Measurements from ENCODE around the gene MARCHF3.

Gene MARCHF3

GRCh38 chr5:127042593-127042992 is 12.2 kb upstream of the MARCHF3 start:
- no peak overlapping the region for H3K23ac ChIP-seq (ENCODE audit: low read length)
- no peak overlapping the region for H3K27ac ChIP-seq (ENCODE audit: low read depth, low read length)
- no peak overlapping the region for H4K91ac ChIP-seq (ENCODE audit: low read depth, low read length)
- H2AFZ ChIP-seq (ENCODE audit: insufficient read depth, low read length, poor library complexity) = no peak overlapping the region
- no peak overlapping the region for H3K18ac ChIP-seq (ENCODE audit: low read length)
- H3K27me3 ChIP-seq (ENCODE audit: insufficient read depth, low read length) = no peaks in the 10 kb centered on the region
- H2BK12ac ChIP-seq (ENCODE audit: low read length) = no peak overlapping the region
- H3K79me1 ChIP-seq (ENCODE audit: low read length) = no peaks in the 10 kb centered on the region
- H3K4me1 ChIP-seq (ENCODE audit: control insufficient read depth in 1 of 2, insufficient read depth in 2 of 2, low read length in 2 of 2) = no peaks in the 10 kb centered on the region
- DNase-seq = no peak
- no peaks in the 10 kb centered on the region for H3K36me3 ChIP-seq (ENCODE audit: control insufficient read depth in 1 of 2, insufficient read depth in 2 of 2, low read length in 2 of 2)
- no peak overlapping the region for H3K4ac ChIP-seq (ENCODE audit: low read depth, low read length)
- H3K14ac ChIP-seq (ENCODE audit: low read length) = no peak overlapping the region
- H4K12ac ChIP-seq (ENCODE audit: low read depth, low read length) = no peak overlapping the region
- H3K4me3 ChIP-seq (ENCODE audit: low read depth, low read length) = no peak overlapping the region
- no CpG with 5 or more reads among the region's 2 CpGs for WGBS (ENCODE audit: extremely low coverage, insufficient coverage, insufficient read length)
- no peaks in the 10 kb centered on the region for H3K9me3 ChIP-seq (ENCODE audit: insufficient read depth, low read depth, low read length)
- no peak overlapping the region for H3K4me2 ChIP-seq (ENCODE audit: low read length)
- H3K79me2 ChIP-seq (ENCODE audit: control insufficient read depth, insufficient read depth, low read length, poor library complexity) = no peaks in the 10 kb centered on the region
- no peak overlapping the region for H2BK120ac ChIP-seq (ENCODE audit: insufficient read depth, low read length, poor library complexity)
- H2AK5ac ChIP-seq (ENCODE audit: low read length) = no peak overlapping the region
- no peak overlapping the region for H4K8ac ChIP-seq (ENCODE audit: low read depth, low read length)
- H2BK5ac ChIP-seq (ENCODE audit: low read depth, low read length, poor library complexity) = no peak overlapping the region
- no peak overlapping the region for H3K9ac ChIP-seq (ENCODE audit: low read length)

GRCh38 chr5:127041571-127041970 is 11.2 kb upstream of the MARCHF3 start:
- no peak overlapping the region for H3K4me2 ChIP-seq (ENCODE audit: low read length)
- no peak overlapping the region for H3K14ac ChIP-seq (ENCODE audit: low read length)
- no peak overlapping the region for H4K12ac ChIP-seq (ENCODE audit: low read depth, low read length)
- H3K4me3 ChIP-seq (ENCODE audit: low read depth, low read length) = no peak overlapping the region
- DNase-seq = no peak
- no peak overlapping the region for H3K23ac ChIP-seq (ENCODE audit: low read length)
- H2BK5ac ChIP-seq (ENCODE audit: low read depth, low read length, poor library complexity) = no peak overlapping the region
- H2BK120ac ChIP-seq (ENCODE audit: insufficient read depth, low read length, poor library complexity) = no peak overlapping the region
- no peak overlapping the region for H3K9ac ChIP-seq (ENCODE audit: low read length)
- H2AK5ac ChIP-seq (ENCODE audit: low read length) = no peak overlapping the region
- H3K27me3 ChIP-seq (ENCODE audit: insufficient read depth, low read length) = no peaks in the 10 kb centered on the region
- no peaks in the 10 kb centered on the region for H3K79me1 ChIP-seq (ENCODE audit: low read length)
- no peak overlapping the region for H4K8ac ChIP-seq (ENCODE audit: low read depth, low read length)
- no CpG with 5 or more reads among the region's 3 CpGs for WGBS (ENCODE audit: extremely low coverage, insufficient coverage, insufficient read length)
- H3K79me2 ChIP-seq (ENCODE audit: control insufficient read depth, insufficient read depth, low read length, poor library complexity) = no peaks in the 10 kb centered on the region
- no peaks in the 10 kb centered on the region for H3K9me3 ChIP-seq (ENCODE audit: insufficient read depth, low read depth, low read length)
- no peak overlapping the region for H3K27ac ChIP-seq (ENCODE audit: low read depth, low read length)
- no peak overlapping the region for H2BK12ac ChIP-seq (ENCODE audit: low read length)
- H3K4me1 ChIP-seq (ENCODE audit: control insufficient read depth in 1 of 2, insufficient read depth in 2 of 2, low read length in 2 of 2) = no peaks in the 10 kb centered on the region
- H3K4ac ChIP-seq (ENCODE audit: low read depth, low read length) = no peak overlapping the region
- H4K91ac ChIP-seq (ENCODE audit: low read depth, low read length) = no peak overlapping the region
- H3K36me3 ChIP-seq (ENCODE audit: control insufficient read depth in 1 of 2, insufficient read depth in 2 of 2, low read length in 2 of 2) = no peaks in the 10 kb centered on the region
- H3K18ac ChIP-seq (ENCODE audit: low read length) = no peak overlapping the region
- no peak overlapping the region for H2AFZ ChIP-seq (ENCODE audit: insufficient read depth, low read length, poor library complexity)

- Histone ChIP-seq H3K18ac (ENCODE audit: low read length) (no peak overlapping the region), H3K79me1 (ENCODE audit: low read length) (no peaks in the 10 kb centered on the region), H2BK120ac (ENCODE audit: insufficient read depth, low read length, poor library complexity) (no peak overlapping the region), H2BK12ac (ENCODE audit: low read length) (no peak overlapping the region), H3K27me3 (ENCODE audit: insufficient read depth, low read length) (no peaks in the 10 kb centered on the region), H3K9me3 (ENCODE audit: insufficient read depth, low read depth, low read length) (no peaks in the 10 kb centered on the region), H2AK5ac (ENCODE audit: low read length) (no peak overlapping the region), H2AFZ (ENCODE audit: insufficient read depth, low read length, poor library complexity) (no peak overlapping the region), H3K4me3 (ENCODE audit: low read depth, low read length) (no peak overlapping the region), H4K12ac (ENCODE audit: low read depth, low read length) (no peak overlapping the region), H3K14ac (ENCODE audit: low read length) (no peak overlapping the region), H3K27ac (ENCODE audit: low read depth, low read length) (no peak overlapping the region), H3K79me2 (ENCODE audit: control insufficient read depth, insufficient read depth, low read length, poor library complexity) (no peaks in the 10 kb centered on the region), H4K8ac (ENCODE audit: low read depth, low read length) (no peak overlapping the region), H2BK5ac (ENCODE audit: low read depth, low read length, poor library complexity) (no peak overlapping the region), H3K4me1 (ENCODE audit: control insufficient read depth in 1 of 2, insufficient read depth in 2 of 2, low read length in 2 of 2) (no peaks in the 10 kb centered on the region), H3K4me2 (ENCODE audit: low read length) (no peak overlapping the region), H3K4ac (ENCODE audit: low read depth, low read length) (no peak overlapping the region), H3K9ac (ENCODE audit: low read length) (no peak overlapping the region), H3K23ac (ENCODE audit: low read length) (no peak overlapping the region), H3K36me3 (ENCODE audit: control insufficient read depth in 1 of 2, insufficient read depth in 2 of 2, low read length in 2 of 2) (no peaks in the 10 kb centered on the region), H4K91ac (ENCODE audit: low read depth, low read length) (no peak overlapping the region)
- no peak for DNase-seq
- WGBS (ENCODE audit: extremely low coverage, insufficient coverage, insufficient read length) = no CpG with 5 or more reads among the region's 9 CpGs
Observed at GRCh38 chr5:127040796-127041520, 10.6 kb upstream of the MARCHF3 start.

- H3K27ac ChIP-seq (ENCODE audit: low read depth, low read length) = no peak overlapping the region
- no peak overlapping the region for H3K23ac ChIP-seq (ENCODE audit: low read length)
- H4K8ac ChIP-seq (ENCODE audit: low read depth, low read length) = no peak overlapping the region
- H4K12ac ChIP-seq (ENCODE audit: low read depth, low read length) = no peak overlapping the region
- no peak overlapping the region for H2BK5ac ChIP-seq (ENCODE audit: low read depth, low read length, poor library complexity)
- H3K14ac ChIP-seq (ENCODE audit: low read length) = no peak overlapping the region
- H4K91ac ChIP-seq (ENCODE audit: low read depth, low read length) = no peak overlapping the region
- WGBS (ENCODE audit: extremely low coverage, insufficient coverage, insufficient read length) = no CpG with 5 or more reads among the region's 4 CpGs
- no peaks in the 10 kb centered on the region for H3K9me3 ChIP-seq (ENCODE audit: insufficient read depth, low read depth, low read length)
- no peak overlapping the region for H2BK12ac ChIP-seq (ENCODE audit: low read length)
- no peak overlapping the region for H3K9ac ChIP-seq (ENCODE audit: low read length)
- H2AK5ac ChIP-seq (ENCODE audit: low read length) = no peak overlapping the region
- H3K4me2 ChIP-seq (ENCODE audit: low read length) = no peak overlapping the region
- no peak overlapping the region for H2AFZ ChIP-seq (ENCODE audit: insufficient read depth, low read length, poor library complexity)
- H3K36me3 ChIP-seq (ENCODE audit: control insufficient read depth in 1 of 2, insufficient read depth in 2 of 2, low read length in 2 of 2) = no peaks in the 10 kb centered on the region
- no peak overlapping the region for H3K4ac ChIP-seq (ENCODE audit: low read depth, low read length)
- H3K18ac ChIP-seq (ENCODE audit: low read length) = no peak overlapping the region
- no peaks in the 10 kb centered on the region for H3K79me1 ChIP-seq (ENCODE audit: low read length)
- H3K27me3 ChIP-seq (ENCODE audit: insufficient read depth, low read length) = no peaks in the 10 kb centered on the region
- DNase-seq = no peak
- no peak overlapping the region for H2BK120ac ChIP-seq (ENCODE audit: insufficient read depth, low read length, poor library complexity)
- no peak overlapping the region for H3K4me3 ChIP-seq (ENCODE audit: low read depth, low read length)
- H3K79me2 ChIP-seq (ENCODE audit: control insufficient read depth, insufficient read depth, low read length, poor library complexity) = no peaks in the 10 kb centered on the region
- no peaks in the 10 kb centered on the region for H3K4me1 ChIP-seq (ENCODE audit: control insufficient read depth in 1 of 2, insufficient read depth in 2 of 2, low read length in 2 of 2)
Observed at GRCh38 chr5:127038550-127038949, 8.2 kb upstream of the MARCHF3 start.
